DMS 273 (cell line): ENCODE results near the gene MYRF.

Experiments
- DNase-seq: peaks from one replicate; lab custom pipeline; 2025; ENCODE audit not compliant: unreplicated experiment; lab: John Stamatoyannopoulos, UW

MYRF gene

DNA sequence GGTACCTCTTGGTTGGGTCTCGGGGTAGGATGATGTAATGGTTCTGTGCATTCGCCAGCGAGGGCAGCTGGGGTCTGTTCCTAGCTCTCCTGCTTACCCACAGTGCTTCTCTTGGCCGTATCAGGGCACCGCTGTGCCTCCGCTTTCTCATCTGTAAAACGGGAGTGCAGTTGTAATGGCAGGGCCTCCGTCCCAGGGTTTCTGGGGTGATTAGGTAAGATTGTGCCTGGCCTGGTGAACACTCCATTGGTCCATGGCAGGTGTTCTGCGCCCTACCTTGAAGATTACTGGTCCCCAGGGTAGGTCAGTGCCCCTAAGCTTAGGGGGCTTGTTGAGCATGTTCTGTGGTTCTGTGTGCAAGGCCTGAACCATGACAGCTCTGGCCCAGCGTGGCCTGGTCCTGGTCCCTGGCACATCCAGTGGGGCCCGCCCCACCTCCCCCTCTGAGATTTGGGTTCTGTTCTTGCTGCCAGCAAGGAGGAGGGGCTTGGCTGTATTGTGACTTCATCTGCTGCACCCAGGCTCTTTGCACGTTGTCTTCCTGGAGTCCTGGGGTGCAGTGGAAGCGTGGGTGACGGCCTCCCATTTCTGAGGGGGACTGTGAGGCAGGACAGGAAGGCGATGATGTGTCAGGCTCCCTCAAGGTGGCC is 4.9 kb downstream of the MYRF start:
- DNase-seq: no peak

DNA sequence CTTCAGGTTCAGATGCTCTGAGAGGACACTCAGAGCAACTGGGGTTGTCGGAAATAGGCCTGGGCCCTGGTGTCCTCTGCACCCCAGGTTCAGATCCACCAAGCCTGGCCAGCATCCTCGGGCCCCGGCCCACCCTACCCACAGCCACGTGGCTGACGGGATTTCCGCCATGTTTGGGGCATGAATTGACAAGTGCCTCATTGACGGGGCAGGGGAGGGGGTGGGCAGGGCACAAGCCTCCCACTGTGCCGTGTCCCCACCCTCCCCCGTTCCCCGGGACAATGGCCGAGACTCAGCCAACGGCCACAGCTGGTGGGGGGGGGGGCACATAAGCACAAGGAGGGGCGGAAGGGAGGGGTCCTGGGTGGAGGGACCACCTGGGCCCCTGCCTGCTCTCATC is 8.5 kb downstream of the MYRF start:
- DNase-seq: no peak

DNA sequence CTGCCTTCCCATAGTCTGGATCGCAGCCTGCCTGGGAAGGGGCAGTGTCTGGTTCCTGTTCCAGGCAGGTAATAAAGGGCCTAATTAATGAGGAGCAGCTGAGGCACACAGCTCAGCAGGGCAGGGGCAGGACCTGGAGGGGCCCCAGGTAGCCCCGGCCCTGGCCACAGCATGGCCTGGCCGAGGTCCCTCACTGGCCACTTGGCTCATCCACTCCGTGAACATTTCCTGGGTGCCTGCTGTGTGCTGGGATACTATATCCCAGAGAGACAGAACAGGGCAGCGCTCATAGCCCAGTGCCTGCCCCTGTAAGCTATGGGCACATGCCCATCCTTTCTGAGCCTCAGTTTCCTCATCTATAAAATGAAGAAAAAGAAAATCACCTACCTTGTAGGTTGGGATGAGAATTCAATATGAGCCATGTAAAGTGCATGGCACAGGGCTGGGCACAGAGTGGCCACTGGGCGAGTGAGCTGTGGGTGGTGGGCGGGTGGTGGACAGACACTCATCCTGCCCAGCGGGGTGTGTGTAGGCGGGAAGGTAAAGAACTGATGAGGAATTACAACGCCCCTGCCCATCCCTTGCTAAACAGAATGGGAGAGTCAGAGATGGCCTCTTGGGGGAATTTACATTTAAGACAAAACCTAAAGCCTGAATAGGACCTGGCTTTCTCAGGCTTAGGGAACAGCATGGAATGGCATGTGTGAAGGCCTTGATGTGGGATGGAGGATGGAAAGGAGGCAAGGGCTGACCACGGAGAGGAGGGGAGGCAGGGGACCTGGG is 9.2 kb downstream of the MYRF start:
- DNase-seq: no peak

DNA sequence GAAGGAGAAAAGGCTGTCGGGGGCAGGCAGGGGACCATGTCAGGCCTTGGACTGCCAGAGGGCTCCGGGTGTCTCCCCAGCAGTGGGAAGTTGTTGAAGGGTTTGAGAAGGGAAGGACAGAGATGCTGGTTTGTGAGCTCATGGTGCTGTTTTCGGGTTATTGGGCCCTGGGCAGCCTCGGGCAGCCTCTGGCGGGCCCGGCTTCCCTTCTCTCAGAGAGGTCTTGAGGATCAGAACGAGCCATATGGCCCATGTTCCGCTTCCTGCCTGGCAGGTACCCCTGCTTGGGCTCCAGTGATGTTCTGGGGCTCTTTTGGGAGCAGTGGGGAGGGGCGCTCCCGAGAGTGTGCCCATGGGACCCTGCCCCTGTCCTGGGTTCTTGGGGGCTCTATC is 9.8 kb downstream of the MYRF start:
- DNase-seq: no peak

DNA sequence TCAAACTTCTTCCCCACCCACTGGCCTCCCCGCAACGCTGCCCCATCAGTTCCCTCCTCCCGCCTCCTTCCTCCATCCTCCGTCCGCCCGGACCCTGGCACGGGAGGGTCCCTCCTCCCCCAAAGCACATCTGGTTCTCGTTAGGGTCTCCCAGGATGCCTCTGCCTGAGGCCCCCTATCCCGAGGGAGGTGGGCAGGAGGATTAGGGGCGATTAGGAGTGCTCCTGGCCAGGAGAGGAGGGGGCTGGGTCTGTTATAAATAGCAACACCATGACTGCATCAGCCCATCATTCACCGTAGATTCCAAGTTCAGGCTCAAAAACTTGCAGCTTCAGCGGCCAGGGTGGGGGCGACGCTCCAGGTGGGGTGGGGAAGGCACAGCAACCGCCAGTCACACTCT is 10.4 kb downstream of the MYRF start:
- no peak for DNase-seq

DNA sequence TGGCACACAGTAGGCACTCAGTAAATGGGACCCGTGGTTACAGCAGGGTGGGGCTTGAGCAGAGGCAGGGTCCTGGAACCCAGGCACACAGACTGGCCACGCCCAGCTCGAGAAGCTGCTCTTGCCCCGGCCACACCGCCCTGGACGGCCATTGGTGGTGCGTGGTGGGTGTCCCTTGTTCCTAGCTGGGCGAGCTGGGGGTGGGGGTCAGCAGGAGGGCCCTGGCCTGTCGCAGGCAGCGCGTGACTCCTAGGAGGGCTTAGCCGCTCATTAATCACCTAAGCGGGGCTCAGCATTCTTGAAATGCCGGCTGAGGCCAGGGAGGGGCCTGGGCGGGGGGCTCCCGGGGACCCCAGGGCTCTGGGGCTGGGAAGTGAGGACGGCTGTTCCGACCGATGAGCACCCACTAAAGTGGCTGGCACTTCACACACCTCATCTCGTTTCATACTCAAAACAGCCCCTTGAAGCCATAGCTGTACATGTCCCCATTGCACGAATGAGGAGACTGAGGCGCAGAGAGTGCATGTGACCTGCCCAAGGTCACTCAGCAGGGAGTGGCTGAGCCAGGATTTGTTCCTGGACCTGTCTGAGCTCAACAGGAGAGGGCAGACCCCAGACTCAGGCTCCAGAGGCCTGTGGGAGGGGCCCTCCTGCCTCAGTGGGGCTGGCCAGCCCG is 11.6 kb downstream of the MYRF start:
- DNase-seq: no peak

DNA sequence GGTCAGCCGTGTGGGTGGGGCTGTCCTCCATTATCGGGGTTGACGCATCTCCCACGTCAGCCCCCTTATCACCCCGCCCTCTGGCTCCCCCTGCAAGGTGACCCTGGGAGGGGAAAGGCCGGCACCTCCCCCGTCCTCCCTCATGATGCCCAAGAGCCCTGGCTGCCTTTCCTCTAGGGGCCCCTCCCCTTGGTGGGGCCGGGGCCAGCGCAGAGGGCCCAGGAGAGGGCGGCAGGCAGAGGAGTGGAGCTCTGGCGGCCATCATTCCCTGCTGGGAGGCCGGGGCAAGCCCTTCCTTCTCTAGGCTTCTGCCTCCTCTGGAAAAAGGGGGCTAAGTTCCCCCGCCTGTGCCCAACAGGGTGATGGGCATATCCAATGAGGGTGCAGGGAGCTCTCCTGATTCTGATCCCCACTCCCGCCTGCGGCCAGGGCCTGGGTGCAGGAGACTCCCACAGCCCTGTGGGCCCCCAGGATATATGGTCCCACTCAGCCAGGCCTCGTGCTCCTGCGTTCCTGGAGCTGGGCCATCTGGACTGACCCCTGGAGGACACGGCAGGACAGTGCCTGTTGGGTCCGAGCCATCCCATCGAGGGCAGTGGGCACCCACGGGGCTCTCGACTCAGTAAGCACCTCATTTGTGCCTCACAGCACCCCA is 12.3 kb downstream of the MYRF start:
- DNase-seq: no peak

DNA sequence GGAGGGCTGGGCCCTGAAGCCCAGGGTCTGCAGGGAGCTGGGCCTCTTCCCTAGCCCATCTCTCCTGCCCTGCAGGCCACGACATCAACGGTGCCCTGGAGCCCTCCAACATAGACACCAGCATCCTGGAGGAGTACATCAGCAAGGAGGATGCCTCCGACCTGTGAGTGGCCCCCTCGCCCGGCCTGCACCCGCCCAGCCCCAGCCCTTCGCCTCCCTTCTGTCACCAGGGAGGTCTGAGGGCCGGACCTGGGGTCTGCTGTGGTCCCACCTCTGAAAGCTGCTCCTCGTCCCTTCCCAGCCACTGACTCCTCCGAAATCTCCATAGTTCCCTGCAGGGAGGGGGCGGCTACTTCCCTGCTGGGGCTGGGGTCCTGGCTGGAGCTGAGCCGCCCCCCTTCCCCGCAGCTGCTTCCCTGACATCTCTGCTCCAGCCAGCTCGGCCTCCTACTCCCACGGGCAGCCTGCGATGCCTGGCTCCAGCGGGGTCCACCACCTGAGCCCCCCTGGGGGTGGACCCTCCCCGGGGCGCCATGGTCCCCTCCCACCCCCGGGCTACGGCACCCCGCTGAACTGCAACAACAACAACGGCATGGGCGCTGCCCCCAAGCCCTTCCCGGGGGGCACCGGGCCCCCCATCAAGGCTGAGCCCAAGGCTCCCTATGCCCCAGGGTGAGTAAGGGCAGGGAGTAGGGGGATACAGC is 13.3 kb downstream of the MYRF start:
- DNase-seq: no peak

DNA sequence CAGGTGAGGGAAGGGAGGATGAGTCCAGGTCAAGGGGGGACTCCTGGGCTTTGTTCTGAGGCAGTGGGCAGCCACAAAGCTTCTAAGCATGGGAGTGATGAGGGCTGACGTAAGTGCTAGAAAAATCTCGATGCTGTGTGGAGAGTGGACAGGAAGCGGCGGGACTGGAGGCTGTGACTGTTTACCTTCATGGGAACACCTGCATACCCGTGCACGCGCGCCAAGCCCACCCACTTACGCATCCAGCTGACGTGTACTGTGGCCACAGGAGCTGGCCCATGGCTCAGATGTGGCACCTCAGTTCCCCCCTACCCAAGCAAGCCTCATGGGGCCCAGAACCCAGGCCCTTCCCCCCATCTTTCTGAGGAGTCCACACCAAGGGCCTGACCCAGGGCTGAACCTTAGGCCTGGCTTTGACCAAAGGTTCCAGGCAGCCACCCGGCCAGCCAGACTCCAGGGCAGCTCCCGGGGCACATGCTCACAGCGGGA is 14.0 kb downstream of the MYRF start:
- no peak for DNase-seq

DNA sequence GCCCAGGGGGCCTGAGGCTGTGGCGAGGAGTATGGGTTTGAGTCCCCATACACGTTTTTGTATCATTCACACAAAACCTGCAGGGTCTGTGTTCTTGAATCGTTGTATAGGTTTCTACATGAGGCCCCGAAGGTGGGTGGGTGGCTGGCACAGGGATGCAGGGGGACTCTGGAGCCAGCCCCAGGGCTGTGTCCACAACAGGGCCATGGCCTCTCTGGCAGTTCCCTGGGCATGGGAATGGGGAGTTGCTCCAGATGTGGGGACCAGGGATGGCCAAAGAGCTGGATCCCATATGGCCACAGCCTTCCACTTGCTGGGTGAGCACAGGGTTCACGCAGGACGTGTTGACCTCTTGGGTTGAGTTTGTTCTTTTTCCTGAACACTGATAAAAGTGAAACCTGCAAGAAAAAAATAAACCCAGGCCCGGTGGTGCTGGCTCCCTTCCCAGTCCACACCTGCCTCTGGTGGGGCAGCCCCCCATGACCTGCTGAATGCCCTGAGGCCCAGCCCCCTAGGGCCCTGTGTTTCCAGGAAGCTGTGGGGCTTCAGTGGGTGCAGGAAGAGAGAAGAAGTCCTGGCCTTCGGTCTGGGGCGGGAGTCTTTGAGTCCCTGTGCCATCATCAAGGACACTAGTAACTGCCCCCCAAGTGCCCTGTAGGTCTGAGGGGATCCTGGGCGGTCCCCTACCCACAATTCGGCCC is 16.1 kb downstream of the MYRF start:
- DNase-seq: no peak

DNA sequence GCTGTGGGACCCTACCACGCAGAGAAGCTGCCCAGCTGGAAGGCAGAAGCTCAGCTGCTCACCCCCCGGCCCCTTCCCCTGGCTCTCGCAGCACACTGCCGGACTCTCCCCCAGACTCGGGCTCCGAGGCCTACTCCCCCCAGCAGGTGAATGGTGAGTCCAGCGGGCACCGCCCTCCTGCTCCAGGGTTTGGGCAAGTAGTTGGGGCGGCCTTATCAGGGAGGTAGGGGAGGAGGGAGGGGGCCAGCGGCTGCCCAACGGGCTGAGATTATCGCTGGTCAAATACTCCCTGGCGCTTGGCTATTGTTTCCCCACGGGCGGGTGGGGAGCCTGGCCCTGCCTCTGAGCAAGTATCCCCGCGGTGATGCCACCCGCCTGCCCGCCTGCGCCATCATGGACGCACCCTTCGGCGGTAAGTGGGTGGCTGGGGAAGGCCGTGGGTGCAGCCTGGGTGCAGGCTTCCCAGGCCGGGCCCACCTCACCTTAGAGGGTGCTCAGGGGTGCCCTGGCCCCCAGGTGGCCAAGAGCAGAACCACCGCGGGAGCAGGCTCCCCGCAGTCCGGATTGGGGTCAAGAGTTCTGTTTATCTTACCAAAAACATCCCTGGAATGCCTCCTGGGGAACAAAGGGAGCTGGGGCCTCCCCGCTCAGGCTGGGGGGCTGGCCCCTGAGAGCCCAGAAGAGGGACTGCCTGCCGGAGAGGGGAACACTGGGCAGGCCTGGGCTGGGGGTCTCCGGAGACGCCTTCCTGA is 16.9 kb downstream of the MYRF start:
- no peak for DNase-seq

DNA sequence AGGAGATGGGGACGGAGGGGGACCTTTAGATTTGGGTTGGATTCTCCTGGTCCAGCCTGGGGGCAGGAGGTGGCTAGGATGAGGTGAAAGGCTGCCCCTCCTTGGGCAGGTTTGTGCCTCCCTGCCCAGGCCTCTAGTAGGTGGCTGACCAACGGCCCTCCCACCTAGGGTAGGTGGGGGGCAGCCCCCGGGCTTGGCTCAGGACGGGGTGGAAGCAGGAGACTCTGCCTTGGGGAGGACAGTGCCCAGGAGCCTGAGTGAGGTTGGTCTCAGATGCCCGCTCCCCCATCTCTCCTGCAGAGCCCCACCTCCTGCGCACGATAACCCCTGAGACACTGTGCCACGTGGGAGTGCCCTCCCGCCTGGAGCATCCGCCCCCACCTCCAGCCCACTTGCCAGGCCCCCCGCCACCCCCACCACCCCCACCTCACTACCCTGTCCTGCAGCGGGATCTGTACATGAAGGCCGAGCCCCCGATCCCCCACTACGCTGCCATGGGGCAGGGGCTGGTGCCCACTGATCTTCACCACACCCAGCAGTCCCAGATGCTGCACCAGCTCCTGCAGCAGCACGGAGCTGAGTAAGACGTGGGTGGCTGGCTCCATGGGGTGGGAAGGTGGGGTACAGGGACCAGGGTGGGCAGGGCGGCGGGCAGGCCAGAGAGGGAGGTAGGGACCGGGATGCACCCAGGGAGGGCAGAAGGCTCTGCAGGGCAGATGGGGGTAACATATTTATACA is 17.7 kb downstream of the MYRF start:
- no peak for DNase-seq

DNA sequence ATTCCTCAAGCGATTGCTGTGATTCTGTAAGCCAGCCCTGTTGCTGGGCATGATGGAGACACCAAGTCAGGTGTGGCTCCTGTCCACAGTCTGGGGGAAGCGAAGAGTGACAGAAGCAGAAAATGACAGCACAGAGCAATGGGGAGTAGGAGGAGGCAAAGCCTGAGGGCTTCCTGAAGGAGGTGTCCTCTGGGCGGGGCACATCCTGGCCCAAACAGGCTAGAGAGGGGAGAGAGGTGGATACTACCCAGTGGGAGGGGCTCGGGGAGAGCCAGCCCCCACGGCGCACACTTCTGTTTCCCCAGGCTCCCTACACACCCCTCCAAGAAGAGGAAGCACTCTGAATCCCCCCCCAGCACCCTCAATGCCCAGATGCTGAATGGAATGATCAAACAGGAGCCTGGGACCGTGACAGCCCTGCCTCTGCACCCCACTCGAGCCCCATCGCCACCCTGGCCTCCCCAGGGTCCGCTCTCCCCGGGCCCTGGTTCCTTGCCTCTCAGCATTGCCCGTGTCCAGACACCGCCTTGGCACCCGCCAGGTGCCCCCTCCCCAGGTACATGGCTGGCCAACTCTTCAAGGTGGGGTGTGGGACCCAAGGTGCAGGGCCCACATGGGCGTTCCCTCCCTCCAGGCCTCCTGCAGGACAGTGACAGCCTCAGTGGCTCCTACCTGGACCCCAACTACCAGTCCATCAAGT is 18.9 kb downstream of the MYRF start:
- DNase-seq: no peak

DNA sequence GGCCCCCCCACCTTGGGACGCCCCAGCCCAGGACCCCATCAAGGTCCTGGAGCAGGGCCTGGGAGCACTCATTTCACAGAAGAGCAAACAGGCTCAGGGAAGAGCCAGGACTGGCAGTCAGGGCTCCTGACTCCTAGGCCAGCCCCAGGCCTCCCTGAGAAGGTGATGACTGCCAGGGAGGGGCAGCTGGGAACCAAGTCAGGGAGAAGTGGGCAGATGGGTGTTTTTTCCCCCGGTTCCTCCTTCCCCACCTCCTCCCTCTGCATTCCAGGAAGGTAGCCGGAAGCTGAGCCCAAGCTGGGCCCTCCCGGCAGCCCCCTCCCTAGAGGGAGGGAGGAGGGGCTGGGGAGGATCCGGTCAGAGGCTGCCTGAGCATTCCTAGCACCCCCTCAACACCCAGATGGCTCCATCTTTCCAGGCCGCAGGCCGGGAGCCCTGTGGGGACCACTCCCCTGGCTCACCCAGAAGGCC is 19.6 kb downstream of the MYRF start:
- no peak for DNase-seq

DNA sequence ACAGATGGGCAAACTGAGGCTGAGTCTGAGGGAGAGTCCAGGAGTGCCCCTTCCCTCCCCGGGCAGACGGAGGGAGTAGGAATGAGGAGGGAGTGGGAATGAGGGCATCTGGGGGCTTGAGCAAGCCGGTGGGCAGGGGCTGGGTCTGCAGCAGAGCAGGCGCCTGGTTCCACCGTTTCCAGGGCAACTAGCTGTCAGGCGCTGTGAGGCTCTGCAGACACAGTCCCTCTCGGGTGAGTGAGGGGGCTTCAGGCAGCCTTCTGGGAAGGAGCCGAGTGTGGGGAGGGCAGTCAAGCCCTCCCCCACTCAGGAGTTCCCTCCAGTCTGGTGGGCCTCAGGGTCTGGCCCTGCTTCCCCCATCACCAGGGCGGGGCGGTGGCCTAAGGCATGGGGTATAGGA is 20.9 kb downstream of the MYRF start:
- DNase-seq: no peak

DNA sequence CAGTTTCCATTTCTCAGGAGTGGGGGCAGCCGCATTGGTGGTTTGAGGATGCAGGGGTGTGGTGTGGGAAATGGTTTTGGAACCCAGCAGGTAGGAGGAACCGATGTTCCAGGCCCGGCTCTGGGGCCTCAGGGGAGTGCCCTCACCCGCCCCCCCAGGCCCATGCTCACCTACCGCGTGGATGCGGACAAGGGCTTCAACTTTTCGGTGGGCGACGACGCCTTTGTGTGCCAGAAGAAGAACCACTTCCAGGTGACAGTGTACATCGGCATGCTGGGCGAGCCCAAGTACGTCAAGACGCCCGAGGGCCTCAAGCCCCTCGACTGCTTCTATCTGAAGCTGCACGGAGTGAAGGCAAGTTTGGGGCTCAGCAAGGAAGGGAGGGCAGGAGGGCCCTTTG is 21.4 kb downstream of the MYRF start:
- no peak for DNase-seq

DNA sequence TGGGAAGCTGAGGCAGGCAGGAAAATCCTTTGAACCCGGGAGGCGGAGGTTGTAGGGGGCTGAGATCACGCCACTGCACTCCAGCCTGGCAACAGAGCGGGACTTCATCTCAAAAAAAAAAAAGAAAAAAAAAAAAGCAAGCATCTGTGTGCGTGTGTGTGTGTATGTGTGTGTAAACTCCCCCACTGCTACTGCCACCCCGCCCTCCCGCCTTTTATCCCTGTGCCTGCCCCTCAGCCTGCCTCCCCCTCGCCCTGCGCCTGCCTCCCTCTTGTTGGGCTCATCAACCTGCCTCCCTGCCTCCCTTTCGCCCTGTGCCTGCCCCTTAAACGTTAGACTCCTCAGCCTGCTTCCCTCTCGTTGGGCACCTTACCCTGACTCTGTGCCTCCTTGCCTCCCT is 22.0 kb downstream of the MYRF start:
- no peak for DNase-seq

DNA sequence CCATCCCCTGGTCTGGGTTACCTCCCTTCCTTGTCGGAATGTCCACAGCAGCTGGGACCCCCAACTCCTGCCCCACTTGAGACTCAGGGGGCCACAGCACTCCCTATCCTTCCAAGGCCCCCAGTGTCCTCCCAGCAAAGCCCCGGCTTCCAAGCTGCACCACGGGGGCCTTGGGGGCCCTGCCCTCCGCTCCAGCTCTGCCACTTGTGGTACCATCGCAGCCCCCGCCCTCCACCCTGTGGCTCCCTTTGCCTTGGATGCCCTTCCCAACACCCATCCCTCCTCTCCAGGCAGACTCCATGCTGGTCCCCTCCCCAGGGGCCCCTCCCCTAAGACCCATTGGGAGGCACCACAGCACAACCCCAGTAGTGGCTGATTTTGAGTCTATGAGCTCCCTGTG is 22.7 kb downstream of the MYRF start:
- no peak for DNase-seq
